GM18499 (cell line): Measurements from ENCODE around the gene GALNTL6.
"Not testable (repeated sequence)": the region's sequence is repeated elsewhere in the genome, so short reads cannot be mapped to it uniquely, and the experiment has no call there.

ENCODE experiments used
- ATAC-seq: cut with Tn5 transposase; IDR thresholded peaks from one replicate; pipeline ENCODE4 v1.9.1; 2021; ENCODE audit warnings: moderate number of reproducible peaks; ENCODE audit not compliant: insufficient read depth, unreplicated experiment

GALNTL6 gene

GRCh38 chr4:173021746-173022573 lies 1208.8 kb downstream of the GALNTL6 start:
- not testable (repeated sequence) for ATAC-seq

- ATAC-seq = no peak
These were observed 1211.0 kb downstream of the GALNTL6 start for GRCh38 chr4:173024203-173024602.

- ATAC-seq = peak; percentile 57
These were observed 1211.9 kb downstream of the GALNTL6 start for GRCh38 chr4:173025131-173025530.

- ATAC-seq = no peak
These were observed 1224.0 kb downstream of the GALNTL6 start for GRCh38 chr4:173037242-173037641.

- ATAC-seq = no peak
These were observed 1225.1 kb downstream of the GALNTL6 start for GRCh38 chr4:173038192-173038896.

- ATAC-seq = no peak
These were observed 1226.7 kb downstream of the GALNTL6 start for GRCh38 chr4:173039617-173040577.

- no peak for ATAC-seq
These were observed 1228.3 kb downstream of the GALNTL6 start for GRCh38 chr4:173041482-173041881.

- not testable (repeated sequence) for ATAC-seq
These were observed 1228.9 kb downstream of the GALNTL6 start for GRCh38 chr4:173042139-173042538.

- ATAC-seq = no peak
These were observed 1231.1 kb downstream of the GALNTL6 start for GRCh38 chr4:173044340-173044739.

GRCh38 chr4:173045571-173045970 lies 1232.4 kb downstream of the GALNTL6 start:
- ATAC-seq = no peak

GRCh38 chr4:173046144-173046543 lies 1232.9 kb downstream of the GALNTL6 start:
- no peak for ATAC-seq

GRCh38 chr4:173046818-173047217 lies 1233.6 kb downstream of the GALNTL6 start:
- ATAC-seq = no peak

- no peak for ATAC-seq
These were observed 1238.0 kb downstream of the GALNTL6 start for GRCh38 chr4:173051232-173051631.

- ATAC-seq = no peak
These were observed 1238.5 kb downstream of the GALNTL6 start for GRCh38 chr4:173051716-173052115.

GRCh38 chr4:173052439-173052838 lies 1239.2 kb downstream of the GALNTL6 start:
- ATAC-seq = no peak

GRCh38 chr4:173056271-173056670 lies 1243.1 kb downstream of the GALNTL6 start:
- no peak for ATAC-seq

- no peak for ATAC-seq
These were observed 1243.5 kb downstream of the GALNTL6 start for GRCh38 chr4:173056710-173057109.

- no peak for ATAC-seq
These were observed 1244.2 kb downstream of the GALNTL6 start for GRCh38 chr4:173057442-173057841.

GRCh38 chr4:173057901-173058300 lies 1244.7 kb downstream of the GALNTL6 start:
- no peak for ATAC-seq

GRCh38 chr4:173061160-173061559 lies 1248.0 kb downstream of the GALNTL6 start:
- no peak for ATAC-seq
